GM12874 (cell line): ENCODE measurements around the gene TRIM36.

ENCODE experiments used
- CTCF ChIP-seq: IDR thresholded peaks from 2 replicates; pipeline ENCODE4 v1.5.1; 2011; ENCODE audit warnings: low read depth, mild to moderate bottlenecking, control low read depth, low read length, moderate library complexity; ENCODE audit not compliant: insufficient read depth

TRIM36 gene

DNA sequence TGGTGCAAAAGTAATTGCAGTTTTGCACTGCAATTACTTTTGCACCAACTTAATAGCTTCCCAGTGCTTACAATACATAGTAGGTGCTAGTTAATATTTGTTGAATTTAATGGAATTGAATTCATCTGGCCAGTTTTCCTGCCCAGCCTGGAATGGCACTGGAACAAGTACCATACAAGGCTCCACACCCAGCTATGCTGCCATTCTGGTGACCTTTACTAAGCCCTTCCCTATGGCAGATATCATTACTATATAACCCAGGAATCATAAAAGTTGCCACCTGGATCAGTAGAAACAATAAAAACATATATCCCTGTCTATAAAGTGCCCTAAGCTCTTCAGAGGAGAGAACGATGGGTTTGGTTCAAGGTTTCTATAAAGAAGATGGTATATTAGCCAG lies 22.4 kb upstream of the TRIM36 start:
- TF ChIP-seq CTCF: no peak

DNA sequence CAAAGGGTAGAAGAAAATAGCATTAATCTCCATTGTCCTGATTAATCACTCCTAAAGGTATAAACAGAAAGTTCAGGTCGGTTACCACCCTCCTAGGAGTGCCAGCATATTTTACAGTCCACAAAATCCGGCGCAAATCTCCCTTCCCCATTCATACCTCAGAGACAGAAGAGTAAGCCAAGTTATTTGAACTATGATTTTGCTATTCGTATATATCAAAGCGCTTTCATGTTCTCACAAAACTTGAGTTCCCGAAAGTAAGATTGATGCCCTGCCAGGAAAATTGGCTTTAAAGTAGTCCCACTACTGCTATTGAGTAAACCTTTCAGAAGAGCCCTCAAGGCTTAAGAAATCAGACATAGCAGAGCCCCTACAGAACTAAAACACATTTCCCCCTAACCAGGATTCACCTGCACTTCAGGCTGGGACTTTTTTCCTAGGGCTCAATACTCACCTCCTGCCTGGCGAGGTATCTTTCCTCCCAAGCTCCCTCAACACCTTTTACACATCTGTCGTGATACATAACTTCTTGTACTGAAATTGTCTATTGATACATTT lies 21.8 kb upstream of the TRIM36 start:
- no peak for TF ChIP-seq CTCF

DNA sequence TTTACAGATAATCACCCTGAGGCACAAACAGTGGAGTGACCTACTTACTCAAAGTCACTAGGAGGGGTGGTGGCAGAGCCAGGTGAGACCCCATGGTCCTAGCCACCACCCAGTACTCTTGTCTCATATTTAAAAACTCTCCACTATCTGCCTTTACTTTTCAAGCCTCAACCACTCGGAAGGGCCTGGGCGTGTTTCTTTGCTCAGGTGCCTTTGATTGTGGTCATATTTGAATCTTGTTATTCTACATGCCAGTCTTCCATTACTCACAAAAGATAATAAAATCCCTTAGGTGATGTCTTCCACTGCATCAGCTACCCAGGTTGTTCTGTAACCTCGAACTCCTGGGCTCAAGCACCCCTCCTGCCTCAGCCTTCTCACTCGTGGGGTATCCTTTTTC lies 20.7 kb upstream of the TRIM36 start:
- TF ChIP-seq CTCF: no peak

- TF ChIP-seq CTCF: no peak
Observed at GRCh38 chr5:115189866-115190265, 20.2 kb upstream of the TRIM36 start.

DNA sequence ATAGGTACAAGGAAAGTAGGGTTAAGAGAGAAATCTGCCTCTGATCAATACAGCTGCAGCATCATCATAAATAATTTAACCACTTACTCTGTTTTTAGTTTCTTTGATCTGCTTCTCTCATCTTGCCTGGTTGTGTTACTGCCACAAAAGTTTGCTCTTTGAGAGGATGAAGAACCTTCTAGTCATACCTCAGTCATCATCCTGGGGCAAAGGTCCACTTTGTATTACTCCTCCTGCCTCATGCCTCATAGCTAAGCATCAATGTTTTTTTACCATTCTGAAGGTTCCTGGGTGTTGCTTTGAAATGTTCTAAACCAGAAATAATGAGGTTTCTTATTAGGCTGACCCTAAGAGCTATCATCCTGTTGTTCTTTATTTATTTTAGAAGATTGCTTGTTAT lies 17.1 kb upstream of the TRIM36 start:
- TF ChIP-seq CTCF: no peak

- no peak for TF ChIP-seq CTCF
Observed at GRCh38 chr5:115184770-115185169, 15.1 kb upstream of the TRIM36 start.

GRCh38 chr5:115181757-115182156 lies 12.0 kb upstream of the TRIM36 start:
- TF ChIP-seq CTCF: no peak

DNA sequence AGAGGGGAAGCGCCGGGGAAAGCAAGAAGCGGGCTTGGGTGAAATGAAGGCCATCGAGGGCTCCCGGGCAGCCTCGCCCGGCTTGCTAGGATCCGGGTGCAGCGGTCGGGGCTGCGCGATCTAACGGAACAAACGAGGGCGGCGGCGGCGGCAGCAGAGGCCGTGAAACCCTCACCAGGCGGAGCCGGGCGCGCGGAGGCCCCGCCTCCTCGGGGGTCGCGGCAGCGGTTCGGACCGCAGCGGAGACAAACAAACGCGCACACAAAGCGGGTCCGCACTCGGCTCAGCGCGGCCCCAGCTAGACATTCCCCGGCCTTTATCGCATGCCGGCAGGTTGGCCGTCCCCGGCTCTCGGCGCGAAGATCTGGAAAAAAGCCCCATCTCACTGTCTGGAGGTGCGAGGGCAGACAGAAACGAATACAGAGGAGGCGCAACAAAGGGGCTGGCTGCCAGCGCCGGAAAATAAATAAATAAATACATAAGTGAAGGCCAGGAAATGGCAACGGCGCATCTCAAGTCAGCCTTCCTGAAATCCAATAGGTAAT lies 10.5 kb upstream of the TRIM36 start:
- TF ChIP-seq CTCF: no peak
